AG20443 (cell line): ENCODE measurements around the gene TPI1.
A peak's percentile ranks its signal among the peaks of the same experiment; 100 is the strongest.
"Not testable (repeated sequence)": the region's sequence is repeated elsewhere in the genome, so short reads cannot be mapped to it uniquely, and the experiment has no call there.

ENCODE experiments used
- DNase-seq: peaks from one replicate; pipeline ENCODE4 v3.0.0; 2012; ENCODE audit warnings: low spot score, mixed read lengths

The TPI1 gene

DNA sequence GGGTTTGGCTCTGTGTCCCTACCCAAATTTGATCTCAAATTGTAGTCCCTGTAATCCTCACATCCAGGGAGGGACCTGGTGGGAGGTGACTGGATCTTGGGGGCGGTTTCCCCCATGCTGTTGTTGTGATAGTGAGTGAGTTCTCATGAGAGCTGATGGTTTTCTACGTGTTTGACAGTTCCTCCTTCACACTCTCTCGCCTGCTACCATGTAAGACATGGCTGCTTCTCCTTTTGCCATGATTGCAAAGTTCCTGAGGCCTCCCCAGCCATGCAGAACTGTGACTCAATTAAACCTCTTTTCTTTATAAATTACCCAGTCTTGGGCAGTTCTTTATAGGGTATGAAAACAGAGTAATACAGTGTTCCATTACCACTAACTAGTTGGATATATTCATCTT lies 27.0 kb downstream of the TPI1 start:
- no peak for DNase-seq

GRCh38 chr12:6896846-6897435 lies 29.6 kb downstream of the TPI1 start:
- no peak for DNase-seq

GRCh38 chr12:6899427-6899826 lies 32.1 kb downstream of the TPI1 start:
- no peak for DNase-seq

DNA sequence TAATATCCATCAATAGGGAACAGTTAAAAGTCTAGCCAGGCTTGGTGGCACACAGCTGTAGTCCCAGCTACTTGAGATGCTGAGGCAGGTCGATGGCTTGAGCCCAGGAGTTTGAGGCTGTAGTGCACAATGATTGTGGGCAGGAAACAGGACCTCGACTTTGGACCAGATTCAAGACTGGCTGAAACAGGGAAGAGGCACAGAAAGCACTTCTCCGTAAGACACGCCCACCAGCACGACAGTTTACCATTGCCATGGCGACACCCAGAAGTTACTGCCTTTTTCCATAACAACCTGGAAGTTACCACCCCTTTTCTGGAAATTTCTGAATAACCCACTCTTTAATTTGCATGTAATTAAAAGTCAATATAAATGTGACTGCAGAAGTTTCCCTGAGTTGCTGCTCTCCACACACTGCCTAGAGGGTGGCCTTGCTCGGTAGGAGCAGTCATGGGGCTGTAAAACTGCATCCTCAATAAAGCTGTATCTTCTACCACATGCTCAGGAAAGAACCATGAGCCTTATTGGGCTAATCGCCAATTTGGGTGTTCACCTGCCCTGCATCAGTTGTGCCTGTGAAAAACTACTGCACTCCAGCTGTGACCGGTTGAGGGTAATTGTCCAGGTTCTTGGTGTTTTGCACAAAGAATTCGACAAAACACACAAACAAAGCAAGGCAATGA lies 32.6 kb downstream of the TPI1 start:
- DNase-seq = no peak

DNA sequence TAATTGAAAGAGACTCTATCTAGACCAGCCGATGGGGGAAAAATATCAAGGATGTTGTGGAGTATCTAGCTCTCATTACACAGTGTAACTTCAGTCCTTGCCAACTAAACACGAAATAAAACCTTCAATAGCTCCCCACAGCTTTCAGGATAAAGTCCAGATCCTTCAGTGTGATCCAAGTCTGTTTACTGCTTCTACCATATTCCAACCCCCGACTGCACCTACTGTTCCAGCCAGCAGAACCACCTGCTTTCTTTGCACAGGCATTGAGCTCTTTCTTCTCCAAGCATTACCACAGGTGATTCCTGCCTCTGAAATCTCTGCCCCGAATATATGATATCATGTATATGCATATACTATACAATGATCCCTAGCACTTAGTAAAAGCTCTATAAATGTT lies 35.1 kb downstream of the TPI1 start:
- DNase-seq = no peak

DNA sequence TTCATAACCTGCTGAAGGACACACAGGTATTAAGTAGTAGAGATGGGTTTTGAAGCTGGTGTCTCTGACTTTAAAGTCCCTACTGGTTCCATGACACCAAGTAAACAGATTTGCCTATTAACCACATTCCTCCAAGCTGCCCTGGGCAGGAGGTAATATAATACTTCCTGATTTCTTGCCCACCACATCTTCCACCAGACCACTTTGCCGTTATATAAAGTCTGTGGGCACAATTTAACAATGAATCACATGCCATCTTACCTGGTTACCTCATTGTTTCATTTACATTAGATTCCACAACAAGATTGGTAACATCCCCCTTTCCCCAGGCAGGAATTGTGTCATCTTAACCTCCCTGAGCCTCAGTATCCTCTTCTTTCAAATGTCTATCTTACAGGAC lies 36.4 kb downstream of the TPI1 start:
- DNase-seq = no peak

DNA sequence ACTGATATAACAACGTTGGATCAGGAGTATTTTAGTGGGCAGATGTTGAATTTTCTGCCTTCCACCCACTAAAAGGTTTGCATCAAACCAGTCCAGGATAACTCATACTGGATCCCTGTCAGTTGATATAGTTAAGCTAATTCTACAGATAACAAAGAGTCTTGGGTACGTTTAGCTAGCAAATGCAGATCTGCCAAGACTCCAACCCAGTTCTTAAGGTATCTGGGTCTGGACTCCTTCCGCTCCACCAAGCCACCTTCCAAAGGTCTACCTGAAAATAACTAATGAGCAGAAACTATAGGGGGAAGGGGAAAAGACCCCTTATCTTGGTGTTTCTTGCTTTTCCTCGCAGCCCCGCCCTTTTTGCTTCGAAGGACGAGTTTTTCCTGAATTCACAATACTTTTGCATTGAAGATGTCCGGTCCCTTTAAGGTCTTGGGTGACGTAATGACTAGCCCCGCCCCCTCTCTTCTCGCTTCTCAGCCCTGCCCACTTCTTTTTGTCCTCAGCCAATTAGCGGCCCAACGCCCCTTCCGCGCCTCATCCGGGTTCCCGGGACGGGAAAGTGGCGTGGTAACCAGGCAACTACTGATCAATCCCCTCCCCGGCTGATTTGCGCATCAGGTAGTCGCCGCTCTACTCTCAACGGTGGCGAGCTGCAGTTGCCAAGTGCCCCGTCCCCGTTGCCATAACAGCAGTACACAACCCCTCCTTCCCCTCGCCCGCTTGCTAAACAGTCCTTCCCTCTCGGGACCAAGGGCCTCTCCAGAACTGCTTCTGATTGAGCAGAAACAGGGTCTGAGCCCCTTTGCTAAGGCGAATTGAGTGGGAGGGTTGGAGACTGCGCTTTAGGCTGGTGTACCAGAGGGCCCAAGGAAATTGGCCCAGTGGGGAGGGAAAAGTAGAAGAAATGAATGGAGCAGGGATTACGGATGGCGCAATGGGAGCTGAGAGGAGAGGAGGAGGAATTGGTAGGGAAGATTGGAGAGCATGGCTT lies 37.2 kb downstream of the TPI1 start, which contains the start of gene LRRC23:
TSS of gene LRRC23 (plus strand) at position 543 of the 997 bp plus-strand sequence. CDS start 812 bp downstream, outside the sequence.
- DNase-seq = peak; percentile 96

DNA sequence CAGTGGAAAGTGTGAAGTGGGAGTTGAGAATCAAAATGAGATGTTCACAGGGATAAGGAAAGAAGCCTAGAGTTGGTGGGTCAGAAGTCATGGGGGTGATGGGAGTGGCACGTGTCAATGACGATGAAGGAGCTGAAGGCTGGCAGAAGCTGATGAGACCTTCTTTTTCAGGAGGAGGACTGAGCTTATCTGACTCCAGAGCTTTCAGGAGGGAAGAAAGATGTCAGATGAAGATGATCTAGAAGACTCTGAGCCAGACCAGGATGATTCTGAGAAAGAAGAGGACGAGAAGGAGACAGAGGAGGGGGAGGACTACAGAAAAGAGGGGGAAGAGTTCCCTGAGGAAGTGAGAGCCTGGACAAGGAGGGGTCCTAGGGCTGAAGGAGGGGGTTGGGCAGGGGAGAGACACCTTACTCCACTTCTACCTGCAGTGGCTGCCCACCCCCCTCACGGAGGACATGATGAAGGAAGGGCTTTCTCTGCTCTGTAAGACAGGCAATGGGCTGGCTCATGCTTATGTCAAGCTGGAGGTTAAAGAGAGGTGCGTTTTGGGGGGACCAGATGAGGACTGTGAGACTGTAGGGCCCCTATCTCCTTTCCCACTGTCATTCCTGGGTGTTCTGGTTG lies 38.2 kb downstream of the TPI1 start:
- no peak for DNase-seq

- not testable (repeated sequence) for DNase-seq
Observed at GRCh38 chr12:6908141-6908540, 40.8 kb downstream of the TPI1 start.

- DNase-seq = no peak
Observed at GRCh38 chr12:6909421-6910145, 42.3 kb downstream of the TPI1 start.

DNA sequence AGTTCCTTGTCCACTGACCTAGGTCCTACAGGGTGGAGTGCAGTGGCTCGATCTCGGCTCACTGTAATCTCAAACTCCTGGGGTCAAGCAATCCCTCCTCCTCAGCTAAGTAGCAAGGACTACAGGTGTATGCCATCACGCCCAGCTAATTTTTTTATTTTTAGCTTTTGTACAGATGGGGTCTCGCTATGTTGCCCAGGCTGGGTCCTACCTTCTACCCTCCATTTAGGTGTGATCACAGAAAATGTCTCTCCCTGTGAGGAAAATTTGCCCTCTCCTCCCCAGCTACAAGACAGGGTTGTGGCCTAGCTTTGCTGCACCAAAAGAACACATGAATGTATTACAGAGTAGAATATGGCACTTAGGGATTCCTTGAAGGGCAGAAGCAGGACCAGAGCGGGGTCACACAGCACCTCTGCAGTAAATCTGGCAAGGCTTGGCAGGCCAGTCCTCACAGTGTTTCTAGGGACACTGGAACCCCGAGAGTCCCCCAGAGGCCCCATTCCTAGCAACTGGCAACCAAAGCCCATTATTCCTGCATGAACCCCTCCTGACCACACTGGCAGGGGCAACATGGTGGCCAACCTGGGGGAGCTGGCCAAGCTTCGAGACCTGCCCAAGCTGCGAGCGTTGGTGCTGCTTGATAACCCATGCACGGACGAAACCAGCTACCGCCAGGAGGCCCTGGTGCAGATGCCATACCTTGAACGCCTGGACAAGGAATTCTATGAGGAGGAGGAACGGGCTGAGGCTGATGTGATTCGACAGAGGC lies 45.0 kb downstream of the TPI1 start:
- no peak for DNase-seq

- peak; percentile 92 for DNase-seq
Observed at GRCh38 chr12:6914246-6914946, 47.1 kb downstream of the TPI1 start, which contains the start of gene ENO2. TSS of gene ENO2 (plus strand) at chr12:6914580. CDS start at chr12:6915833, 1,253 bp downstream.

DNA sequence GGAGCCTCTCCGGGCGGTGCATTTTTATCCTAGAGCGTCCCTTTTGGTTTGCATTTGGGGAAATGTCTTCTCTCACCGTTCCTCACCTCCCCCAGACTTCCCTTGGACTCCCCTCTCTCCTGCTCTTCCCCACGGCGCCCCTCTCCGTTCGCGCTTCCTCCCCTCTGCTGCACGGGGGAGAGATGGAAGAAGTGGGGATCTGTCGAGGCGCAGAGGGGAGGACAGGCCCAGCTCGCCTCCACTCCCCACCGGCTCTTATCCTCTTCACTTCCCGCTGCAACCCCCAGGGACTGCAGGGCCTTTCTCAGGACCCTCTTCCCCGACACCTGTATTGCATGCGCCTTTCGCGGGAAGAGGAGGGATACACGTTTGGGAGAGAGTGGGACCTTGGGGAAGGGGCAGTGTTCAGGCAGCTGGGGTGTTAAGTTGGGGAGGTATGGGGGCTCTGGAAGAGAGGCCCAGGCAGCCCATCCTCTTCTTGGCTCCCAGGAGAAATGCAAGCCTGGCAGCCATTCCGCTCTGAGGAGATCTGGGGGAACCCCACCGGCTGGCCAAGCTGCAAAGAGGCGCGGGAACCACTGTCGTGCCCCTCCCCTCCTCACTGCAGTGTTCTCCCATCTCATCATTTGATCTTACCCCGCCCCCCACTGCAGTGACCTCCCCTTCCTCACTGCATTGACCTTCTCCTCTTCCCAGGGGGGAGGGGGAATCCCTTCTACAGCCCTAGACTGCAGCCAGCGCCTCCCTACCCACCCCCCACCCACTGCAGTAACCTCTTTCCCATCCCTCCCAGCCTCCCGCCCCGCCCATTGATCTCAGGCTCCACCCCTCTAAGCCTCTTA lies 47.8 kb downstream of the TPI1 start:
- DNase-seq = no peak

DNA sequence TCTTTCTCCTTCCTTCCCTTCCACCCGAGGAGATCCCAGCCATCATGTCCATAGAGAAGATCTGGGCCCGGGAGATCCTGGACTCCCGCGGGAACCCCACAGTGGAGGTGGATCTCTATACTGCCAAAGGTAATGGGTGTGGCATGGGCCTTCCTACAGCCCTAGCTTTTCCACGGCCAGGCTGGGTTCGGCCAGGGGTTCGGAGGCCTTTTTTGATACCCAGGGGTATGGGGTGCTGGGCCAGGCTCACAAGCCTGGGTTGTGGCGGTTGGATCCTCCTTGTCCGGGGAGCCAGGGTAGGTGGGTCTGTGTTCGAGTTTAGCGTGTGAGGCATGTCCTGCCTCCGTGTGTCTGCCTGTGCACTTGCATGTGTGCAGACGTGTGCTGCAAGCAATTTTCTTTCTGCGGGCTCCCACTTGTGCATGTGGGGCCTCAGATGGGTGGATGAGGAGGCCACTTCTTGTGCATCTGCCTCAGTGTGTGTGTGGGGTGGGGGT lies 48.5 kb downstream of the TPI1 start:
- DNase-seq = no peak

- DNase-seq = no peak
Observed at GRCh38 chr12:6916426-6917200, 49.3 kb downstream of the TPI1 start.

DNA sequence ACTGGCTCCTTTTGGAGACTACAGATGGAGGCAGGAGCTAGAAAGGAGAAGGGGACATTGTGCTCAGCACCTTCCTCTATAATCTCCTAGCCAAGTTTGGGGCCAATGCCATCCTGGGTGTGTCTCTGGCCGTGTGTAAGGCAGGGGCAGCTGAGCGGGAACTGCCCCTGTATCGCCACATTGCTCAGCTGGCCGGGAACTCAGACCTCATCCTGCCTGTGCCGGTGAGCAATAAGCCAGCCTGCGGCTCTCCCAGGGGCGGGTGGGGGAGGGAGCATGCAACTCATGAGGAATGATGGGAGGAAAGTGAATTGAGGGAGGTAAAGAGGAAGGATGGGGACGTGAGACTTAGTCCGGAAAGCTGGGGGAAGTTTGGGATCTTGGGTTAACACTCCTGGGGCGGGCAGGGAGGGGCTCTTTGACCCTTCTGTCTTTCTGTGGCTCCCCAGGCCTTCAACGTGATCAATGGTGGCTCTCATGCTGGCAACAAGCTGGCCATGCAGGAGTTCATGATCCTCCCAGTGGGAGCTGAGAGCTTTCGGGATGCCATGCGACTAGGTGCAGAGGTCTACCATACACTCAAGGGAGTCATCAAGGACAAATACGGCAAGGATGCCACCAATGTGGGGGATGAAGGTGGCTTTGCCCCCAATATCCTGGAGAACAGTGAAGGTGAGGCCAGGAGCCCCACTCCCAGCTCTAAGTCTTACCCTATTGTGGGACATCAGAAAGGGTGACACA lies 50.3 kb downstream of the TPI1 start:
- DNase-seq = no peak

DNA sequence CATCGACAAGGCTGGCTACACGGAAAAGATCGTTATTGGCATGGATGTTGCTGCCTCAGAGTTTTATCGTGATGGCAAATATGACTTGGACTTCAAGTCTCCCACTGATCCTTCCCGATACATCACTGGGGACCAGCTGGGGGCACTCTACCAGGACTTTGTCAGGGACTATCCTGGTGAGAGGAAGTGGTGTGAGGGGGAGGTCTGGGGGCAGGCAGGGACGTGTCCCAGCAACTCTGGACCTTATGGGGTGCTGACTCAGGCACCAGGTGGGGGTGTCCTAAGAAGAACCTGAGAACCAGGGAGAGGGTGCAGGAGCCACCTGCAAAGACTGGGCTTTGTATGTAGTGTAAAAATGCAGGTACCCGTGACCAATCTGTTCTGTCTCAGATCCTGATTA lies 52.3 kb downstream of the TPI1 start:
- DNase-seq = no peak
